Activated T-helper 1 cell treated with anti-CD3 and anti-CD28 coated beads, Interleukin-2, amount 50 U/mL, for 16 hours (primary cell): ENCODE data around the gene TMOD1.
"Not testable (repeated sequence)": the region's sequence is repeated elsewhere in the genome, so short reads cannot be mapped to it uniquely, and the experiment has no call there.

Source experiments
- DNase-seq, 2 donors: peaks; one replicate each; pipeline ENCODE4 v3.0.0-alpha.2; 2020; ENCODE audit warnings: low read depth in 1 of 2, low spot score in 1 of 2

Gene TMOD1

DNA sequence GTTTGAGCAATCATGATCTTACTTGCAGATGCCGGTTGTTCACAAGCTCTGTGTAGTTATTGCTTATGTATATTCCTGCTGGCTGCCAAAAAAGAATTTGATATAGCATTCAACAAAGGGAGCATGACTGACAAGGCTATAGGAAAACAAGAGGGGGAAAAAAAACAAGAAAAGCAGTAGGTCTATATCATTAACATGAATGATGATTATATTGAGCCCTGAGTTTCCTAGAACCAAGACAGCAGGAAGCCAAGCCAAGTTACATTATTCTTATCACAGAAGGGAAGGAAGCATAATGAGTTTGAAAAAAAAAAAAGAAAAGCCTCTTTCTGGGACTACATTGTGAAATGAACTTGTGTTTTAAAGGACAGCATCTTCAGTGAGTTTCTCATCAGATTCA is 90.7 kb downstream of the TMOD1 start:
- no peak for DNase-seq

GRCh38 chr9:97593960-97594359 is 92.5 kb downstream of the TMOD1 start:
- DNase-seq: no peak

GRCh38 chr9:97594381-97594921 is 93.0 kb downstream of the TMOD1 start:
- DNase-seq: no peak

DNA sequence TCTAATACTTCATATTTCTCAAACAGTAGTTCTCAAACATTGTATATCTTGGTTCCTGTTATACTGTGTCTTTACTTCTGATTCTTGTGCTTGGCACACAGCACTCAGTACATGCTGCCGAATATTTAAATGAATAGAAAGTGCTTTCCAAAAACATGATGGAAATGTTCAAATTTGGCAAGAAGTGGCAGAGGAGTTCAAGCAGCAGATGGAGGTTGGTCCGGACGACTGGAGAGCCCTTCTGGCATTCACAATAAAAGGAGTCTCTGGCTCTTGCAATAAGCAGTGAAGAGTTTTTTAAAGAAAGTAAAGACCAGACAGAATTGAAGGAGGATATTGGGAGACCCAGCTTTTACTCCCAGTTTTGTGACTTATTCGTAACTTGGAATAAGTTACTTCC is 95.4 kb downstream of the TMOD1 start:
- no peak for DNase-seq

DNA sequence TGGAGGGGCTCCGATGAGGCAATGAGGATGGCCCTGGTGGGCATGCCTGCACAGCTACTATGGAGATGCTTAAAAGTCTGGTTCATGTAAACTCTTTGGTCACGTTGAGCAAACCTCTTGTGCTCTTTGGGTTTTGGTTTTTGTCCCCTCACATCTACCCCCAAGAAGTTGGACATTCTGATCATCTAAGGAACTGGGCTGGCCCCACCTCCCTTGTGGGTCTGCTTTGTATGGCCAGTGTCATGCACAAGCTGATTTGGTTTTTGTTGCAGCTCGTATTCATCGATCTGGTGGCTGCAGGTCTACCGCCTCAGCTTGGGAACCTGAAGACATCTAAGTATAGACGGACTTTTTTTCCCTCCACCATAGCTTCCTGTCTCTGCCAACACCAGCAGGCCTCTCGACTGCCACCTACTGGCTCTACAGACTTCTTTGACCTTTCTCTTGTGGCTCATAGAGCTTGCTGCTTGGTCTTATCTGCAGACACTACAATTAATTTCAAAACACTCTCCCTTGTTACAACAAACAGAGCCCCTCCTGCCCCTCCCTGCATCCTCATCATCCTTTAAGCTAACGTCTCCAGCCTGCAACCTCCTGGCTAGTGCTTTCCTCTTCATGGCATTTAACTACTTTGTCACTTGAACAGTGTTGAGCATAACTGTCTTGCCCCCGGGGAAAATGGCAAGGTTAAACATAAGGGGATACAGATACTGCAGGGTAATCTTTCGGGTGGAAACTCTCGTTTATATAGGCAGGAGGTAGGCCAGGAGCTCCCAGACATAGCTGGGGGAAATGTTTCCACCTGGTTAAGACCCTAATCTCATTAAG is 97.2 kb downstream of the TMOD1 start:
- peak; percentile 15 to 21 for DNase-seq

DNA sequence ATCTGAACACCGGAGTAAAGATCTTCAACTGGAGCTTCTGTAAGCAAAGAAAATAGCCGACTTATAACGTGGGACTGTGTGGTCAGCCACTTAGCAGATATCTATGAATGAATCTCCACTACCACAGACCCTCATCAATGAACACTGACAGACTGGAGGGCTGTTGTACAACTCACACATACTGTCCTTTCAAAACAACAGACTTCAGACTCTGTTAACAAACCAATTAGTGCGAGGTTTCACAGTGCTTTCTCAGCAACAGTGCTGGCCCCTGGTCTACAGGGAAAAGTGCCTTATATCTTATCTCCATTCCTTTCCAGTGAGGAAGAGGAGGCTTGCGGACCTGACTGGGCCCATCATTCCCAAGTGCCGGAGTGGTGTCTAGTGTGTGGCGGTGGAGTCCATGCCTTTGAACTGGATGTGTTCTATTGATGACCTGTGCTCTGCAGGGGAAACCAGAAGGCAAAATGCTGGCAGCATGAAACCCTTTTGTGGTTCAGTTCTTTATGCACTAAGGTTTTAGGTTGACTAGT is 97.9 kb downstream of the TMOD1 start:
- DNase-seq: no peak

DNA sequence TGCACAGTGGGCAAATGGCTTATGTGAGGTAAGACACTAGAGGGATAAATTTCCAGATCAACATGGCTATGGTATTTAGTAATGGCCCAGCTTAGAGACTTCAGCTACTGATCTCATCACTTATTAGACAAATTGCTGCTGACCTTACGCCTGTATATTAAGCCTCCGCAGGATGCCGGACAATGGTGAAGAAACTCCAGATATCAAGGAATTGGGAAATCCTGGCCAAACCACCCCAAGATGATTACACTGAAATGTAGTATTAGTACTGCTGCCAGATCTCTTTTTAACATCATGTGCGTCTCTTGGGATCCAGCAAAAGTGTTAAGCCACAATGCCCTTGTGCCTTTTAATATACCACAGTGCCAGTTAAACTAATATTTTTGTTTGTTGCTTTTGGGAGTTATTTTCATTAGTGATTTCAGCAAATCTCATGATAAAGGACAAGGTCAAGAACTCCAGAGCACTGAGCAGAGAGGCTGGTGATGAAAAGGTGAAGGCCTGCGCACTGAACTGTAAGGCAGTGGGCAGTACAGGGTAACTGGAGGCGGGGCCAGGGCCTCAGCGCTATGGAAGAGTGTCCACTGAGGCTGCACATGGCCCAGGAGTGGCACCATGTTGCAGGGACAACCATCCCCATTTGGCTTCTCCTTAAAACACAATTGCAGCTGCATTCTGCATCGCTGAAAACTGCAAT is 99.2 kb downstream of the TMOD1 start:
- DNase-seq: no peak

GRCh38 chr9:97601228-97601898 is 99.9 kb downstream of the TMOD1 start:
- no peak for DNase-seq

- DNase-seq: no peak
These were observed 101.0 kb downstream of the TMOD1 start for GRCh38 chr9:97602430-97602829.

DNA sequence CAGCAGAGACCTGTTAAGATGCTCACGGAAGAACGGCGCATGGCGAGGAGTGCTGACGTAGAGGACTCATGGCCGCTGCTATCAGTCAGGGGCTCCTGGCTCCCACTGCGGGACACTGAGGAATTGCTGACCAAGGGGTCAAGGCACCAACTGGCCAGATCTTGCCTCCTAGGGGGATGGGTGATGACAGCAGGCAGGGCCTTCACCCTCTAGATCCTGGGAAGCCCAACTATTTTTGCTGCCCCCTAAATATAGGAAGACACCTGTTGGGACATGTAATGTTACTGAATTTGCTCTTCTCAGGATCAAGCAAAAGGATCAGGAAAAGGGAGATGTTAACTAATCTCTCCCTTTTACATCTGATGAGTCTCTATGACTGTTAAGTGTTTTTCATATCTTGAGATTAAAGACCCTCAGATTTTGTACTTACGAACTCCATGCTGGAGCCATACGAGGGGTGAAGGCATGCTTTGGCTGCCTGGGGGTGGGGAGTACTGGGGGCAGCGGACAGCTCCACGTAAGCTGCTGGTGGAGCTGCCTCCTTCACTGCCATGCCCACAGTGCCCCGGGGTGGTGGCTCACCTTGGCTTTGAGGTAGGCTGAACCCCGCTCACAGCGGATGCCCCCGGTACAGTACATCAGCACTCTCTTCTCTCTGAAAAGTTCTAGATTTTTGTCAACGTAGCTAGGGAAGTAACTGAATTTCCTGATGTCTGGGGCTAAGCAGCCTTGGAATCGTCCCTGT is 103.6 kb downstream of the TMOD1 start:
- no peak for DNase-seq

GRCh38 chr9:97615439-97616072 is 114.1 kb downstream of the TMOD1 start:
- DNase-seq: peak in 1 of 2 donors; percentile 14

- no peak for DNase-seq
These were observed 116.5 kb downstream of the TMOD1 start for GRCh38 chr9:97617939-97618416.

DNA sequence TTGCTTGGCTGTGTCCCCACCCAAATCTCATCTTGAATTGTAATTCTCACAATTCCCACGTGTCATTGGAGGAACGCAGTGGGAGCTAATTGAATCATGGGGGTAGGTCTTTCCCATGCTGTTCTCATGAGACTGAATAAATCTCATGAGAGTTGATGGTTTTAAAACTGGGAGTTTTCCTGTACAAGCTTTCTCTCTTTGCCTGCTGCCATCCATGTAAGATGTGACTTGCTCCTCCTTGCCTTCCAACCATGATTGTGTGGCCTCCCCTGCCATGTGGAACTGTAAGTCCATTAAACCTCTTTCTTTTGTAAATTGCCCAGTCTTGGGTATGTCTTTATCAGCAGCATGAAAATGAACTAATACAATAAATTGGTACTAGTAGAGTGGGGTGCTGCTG is 118.6 kb downstream of the TMOD1 start:
- not testable (repeated sequence) for DNase-seq

GRCh38 chr9:97622483-97622882 is 121.0 kb downstream of the TMOD1 start:
- not testable (repeated sequence) for DNase-seq

DNA sequence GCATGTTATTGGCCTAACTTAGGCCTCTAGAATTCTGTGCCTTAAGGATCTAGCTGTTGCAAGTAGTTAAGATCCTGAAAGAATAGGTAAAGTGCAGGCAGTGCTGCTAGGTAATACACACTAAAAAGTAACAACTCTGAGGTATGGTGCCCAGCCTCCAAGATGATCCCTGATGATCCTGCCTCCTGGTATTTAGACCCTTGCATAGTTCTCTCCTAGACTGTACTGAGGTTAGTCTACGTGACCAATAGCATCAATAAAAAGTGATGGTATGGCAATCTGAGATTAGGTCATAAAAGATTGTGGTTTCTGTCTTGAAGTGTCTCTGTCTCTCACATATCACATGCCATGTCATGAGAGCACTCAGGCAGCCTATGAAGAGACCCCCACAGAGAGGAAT is 122.5 kb downstream of the TMOD1 start:
- DNase-seq: no peak

- no peak for DNase-seq
These were observed 124.2 kb downstream of the TMOD1 start for GRCh38 chr9:97625620-97626019.

- no peak for DNase-seq
These were observed 126.2 kb downstream of the TMOD1 start for GRCh38 chr9:97627624-97628023.

DNA sequence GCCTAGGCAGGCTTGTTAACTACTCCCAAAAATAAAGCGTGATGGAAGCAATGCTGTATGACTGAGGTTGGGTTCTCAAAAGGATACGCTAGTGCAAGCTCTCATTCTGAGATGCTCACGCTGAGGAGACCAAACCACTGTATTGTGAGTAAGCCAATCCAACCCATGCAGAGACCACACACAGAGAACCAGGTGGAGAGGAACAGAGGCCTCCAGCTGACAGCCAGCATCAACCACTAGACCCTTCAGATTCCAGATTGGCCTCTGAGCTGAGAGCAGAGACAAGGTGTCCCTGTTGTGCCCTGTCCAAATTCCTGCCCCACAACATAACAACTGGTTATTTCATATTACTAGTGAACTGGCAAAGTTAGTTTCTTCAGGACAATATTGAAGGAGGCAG is 127.2 kb downstream of the TMOD1 start:
- DNase-seq: no peak

DNA sequence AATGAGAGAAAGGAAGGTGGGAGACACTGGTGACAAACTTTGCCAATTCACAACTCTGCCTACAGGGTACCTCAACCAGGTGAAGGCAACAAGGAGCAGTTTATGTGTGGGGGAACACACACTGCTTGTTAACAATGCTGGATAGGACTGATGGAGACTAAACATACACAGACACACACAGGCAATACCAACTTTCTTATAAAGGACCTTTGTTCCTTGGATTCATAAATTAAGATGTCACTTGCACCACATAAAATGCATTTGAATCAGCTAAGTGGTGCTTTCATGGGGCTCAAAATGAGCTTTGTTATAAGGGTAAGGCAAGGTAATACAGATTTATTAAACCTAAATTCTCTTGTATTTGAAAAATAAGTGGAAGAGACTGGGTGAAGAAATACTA is 127.7 kb downstream of the TMOD1 start:
- no peak for DNase-seq

- no peak for DNase-seq
These were observed 129.1 kb downstream of the TMOD1 start for GRCh38 chr9:97630591-97630990.
